Smooth muscle cell (in vitro differentiated cells): ENCODE measurements around the gene FAM200A. TPM values are rescaled to one million over a fixed set of nuclear protein-coding genes. Genes with fewer than 3 reads are reported as not detected.
"Not testable (repeated sequence)": the region's sequence is repeated elsewhere in the genome, so short reads cannot be mapped to it uniquely, and the experiment has no call there.

Experiments
- DNase-seq: peaks from one replicate; lab custom pipeline; 2025; ENCODE audit not compliant: unreplicated experiment; lab: John Stamatoyannopoulos, UW
- H2AFZ ChIP-seq: fragments of 200-600 bp; sonication (generic); 2 replicates; pipeline ENCODE4 v1.6.0; 2016; ENCODE audit warnings: antibody characterized with exemption, low read depth, mild to moderate bottlenecking
- H3F3A ChIP-seq: fragments of 200-600 bp; sonication (generic); 2 replicates; pipeline ENCODE4 v1.6.0; 2017; ENCODE audit warnings: antibody characterized with exemption, low read depth
- H3K27ac ChIP-seq: fragments of 200-600 bp; sonication (generic); 2 replicates; pipeline ENCODE4 v1.5.1; 2016; ENCODE audit warnings: low read depth, mild to moderate bottlenecking
- H3K27me3 ChIP-seq: fragments of 200-600 bp; sonication (generic); 2 replicates; pipeline ENCODE4 v1.6.1; 2016; ENCODE audit warnings: low read depth, mild to moderate bottlenecking
- H3K36me3 ChIP-seq: fragments of 200-600 bp; sonication (generic); 2 replicates; pipeline ENCODE4 v1.5.1; 2016; ENCODE audit warnings: low read depth
- H3K4me1 ChIP-seq: fragments of 200-600 bp; sonication (generic); 2 replicates; pipeline ENCODE4 v1.5.1; 2016; ENCODE audit warnings: low read depth
- H3K4me2 ChIP-seq: fragments of 200-600 bp; sonication (generic); 2 replicates; pipeline ENCODE4 v1.6.0; 2016; ENCODE audit warnings: mild to moderate bottlenecking
- H3K4me3 ChIP-seq: fragments of 200-600 bp; sonication (generic); 2 replicates; pipeline ENCODE4 v1.5.1; 2016; ENCODE audit warnings: mild to moderate bottlenecking
- H3K79me2 ChIP-seq: fragments of 200-600 bp; sonication (generic); 2 replicates; pipeline ENCODE4 v1.6.0; 2016; ENCODE audit warnings: low read depth, mild to moderate bottlenecking
- H3K9ac ChIP-seq: fragments of 200-600 bp; sonication (generic); 2 replicates; pipeline ENCODE4 v1.6.0; 2016; ENCODE audit warnings: low read depth
- H3K9me3 ChIP-seq: fragments of 200-600 bp; sonication (generic); replicated peaks from 2 replicates; pipeline ENCODE4 v1.5.1; 2016; ENCODE audit warnings: low read depth
- H4K20me1 ChIP-seq: fragments of 200-600 bp; sonication (generic); 2 replicates; pipeline ENCODE4 v1.6.0; 2016; ENCODE audit warnings: low read depth
- CTCF ChIP-seq: fragments of 200-600 bp; sonication (generic); IDR thresholded peaks from 2 replicates; pipeline ENCODE4 v1.5.1; 2017; ENCODE audit warnings: borderline replicate concordance, mild to moderate bottlenecking, antibody characterized with exemption; ENCODE audit not compliant: insufficient read depth, poor library complexity, severe bottlenecking
- WGBS: methylation state at CpG from one replicate; pipeline ENCODE4 v1.1.7; 2016; ENCODE audit warnings: low lambda C conversion rate; 5-methylcytosine and 5-hydroxymethylcytosine counted together
- polyA plus RNA-seq: library from polyadenylated mRNA; unstranded; fragments of >200 nt; fragmentation: Nextera tagmentation; extraction: Ambion mirVana; gene quantifications from 2 replicates; pipeline ENCODE4 v1.2.1, GENCODE V29; 2016
- total RNA-seq: library from RNA; depleted of rRNA; stranded (reverse); fragments of >200 nt; gene quantifications from 2 replicates; pipeline ENCODE4 v1.2.3, GENCODE V29; 2014

FAM200A gene
- total and polyA plus RNA-seq, 2 experiments from 2014 or later, result 8.1 to 10.0 TPM

- no peaks in the 10 kb centered on the region for H3F3A ChIP-seq
- no peak overlapping the region for H3K4me3 ChIP-seq
- no peaks in the 10 kb centered on the region for H3K4me1 ChIP-seq
- TF ChIP-seq CTCF, result no peak
- peaks cover 23% of the 10 kb centered on the region for H3K79me2 ChIP-seq
- 100% methylated on average over 1 of the region's 1 CpG for WGBS
- H3K9ac ChIP-seq, result no peak overlapping the region
- H3K27me3 ChIP-seq, result no peaks in the 10 kb centered on the region
- no peaks in the 10 kb centered on the region for H3K36me3 ChIP-seq
- no peaks in the 10 kb centered on the region for H3K9me3 ChIP-seq
- DNase-seq, result no peak
- no peak overlapping the region for H3K4me2 ChIP-seq
- no peak overlapping the region for H2AFZ ChIP-seq
- peaks cover 25% of the 10 kb centered on the region for H4K20me1 ChIP-seq
- H3K27ac ChIP-seq, result no peak overlapping the region
These were observed 37.9 kb downstream of the FAM200A start for GRCh38 chr7:99514050-99514449.

- Histone ChIP-seq H2AFZ (peak overlapping the region; percentile 97), H4K20me1 (peaks cover 25% of the 10 kb centered on the region), H3K79me2 (peaks cover 61% of the 10 kb centered on the region), H3K4me3 (peak overlapping the region; percentile 96), H3K4me1 (peaks cover 12% of the 10 kb centered on the region), H3K4me2 (peak overlapping the region; percentile 94), H3K27me3 (no peaks in the 10 kb centered on the region), H3F3A (no peaks in the 10 kb centered on the region), H3K9me3 (no peaks in the 10 kb centered on the region), H3K9ac (peak overlapping the region; percentile 92), H3K36me3 (no peaks in the 10 kb centered on the region), H3K27ac (peak overlapping the region; percentile 91)
- no peak for TF ChIP-seq CTCF
- DNase-seq, result no peak
- 3% methylated on average over 11 of the region's 11 CpGs for WGBS
These were observed 46.6 kb downstream of the FAM200A start for GRCh38 chr7:99505324-99505662.

GRCh38 chr7:99504603-99505323 is 47.2 kb downstream of the FAM200A start, which contains the start of gene ZKSCAN5:
TSS of gene ZKSCAN5 (plus strand) at chr7:99504662. CDS start at chr7:99506045, 1,383 bp downstream.
- under 1% methylated on average over 52 of the region's 53 CpGs for WGBS
- DNase-seq, result peak; percentile 99
- Histone ChIP-seq H3K4me1 (peaks cover 12% of the 10 kb centered on the region), H3K9ac (peak within 1 kb of the TSS; percentile 92), H2AFZ (peak within 1 kb of the TSS; percentile 97), H3K9me3 (no peaks in the 10 kb centered on the region), H3K27me3 (no peaks in the 10 kb centered on the region), H3K27ac (peak within 1 kb of the TSS; percentile 91), H4K20me1 (peaks cover 21% of the 10 kb centered on the region), H3K36me3 (no peaks in the 10 kb centered on the region), H3K4me2 (peak within 1 kb of the TSS; percentile 94), H3K79me2 (peaks cover 57% of the 10 kb centered on the region), H3K4me3 (peak within 1 kb of the TSS; percentile 96), H3F3A (no peaks in the 10 kb centered on the region)
- TF ChIP-seq CTCF, result no peak

- DNase-seq, result no peak
- Histone ChIP-seq H3K9ac (peak overlapping the region; percentile 92), H3K36me3 (no peaks in the 10 kb centered on the region), H2AFZ (peak overlapping the region; percentile 97), H3K27ac (peak overlapping the region; percentile 91), H3K4me3 (peak overlapping the region; percentile 96), H3K9me3 (no peaks in the 10 kb centered on the region), H3K79me2 (peaks cover 58% of the 10 kb centered on the region), H3K4me2 (peak overlapping the region; percentile 94), H4K20me1 (peaks cover 16% of the 10 kb centered on the region), H3K27me3 (no peaks in the 10 kb centered on the region), H3F3A (no peaks in the 10 kb centered on the region), H3K4me1 (peaks cover 12% of the 10 kb centered on the region)
- WGBS, result 14% methylated on average over 19 of the region's 19 CpGs
- TF ChIP-seq CTCF, result no peak
These were observed 47.7 kb downstream of the FAM200A start for GRCh38 chr7:99504281-99504602.

- WGBS, result 96% methylated on average over 12 of the region's 12 CpGs
- H3K4me2 ChIP-seq, result peak overlapping the region; percentile 98
- not testable (repeated sequence) for H3K4me1 ChIP-seq, H3K27me3 ChIP-seq, H3K9me3 ChIP-seq, H3K36me3 ChIP-seq, H3K9ac ChIP-seq, H2AFZ ChIP-seq, H3K27ac ChIP-seq, H3F3A ChIP-seq, DNase-seq
- peak overlapping the region; percentile 95 for H3K4me3 ChIP-seq
- peaks cover 16% of the 10 kb centered on the region for H4K20me1 ChIP-seq
- peaks cover 58% of the 10 kb centered on the region for H3K79me2 ChIP-seq
These were observed 50.7 kb downstream of the FAM200A start for GRCh38 chr7:99501236-99501635.
